ENCODE measurements around the gene IL12A. TPM values are rescaled to one million over a fixed set of nuclear protein-coding genes. Genes with fewer than 3 reads are reported as not detected.

IL12A gene
- total and polyA plus RNA-seq, 10 of the 15 experiments (the other 5 are each of a cell fraction or from before 2014, with no cell fraction given), result 0.50 to 10.9 (median 3.5) TPM

GRCh38 chr3:160005004-160005403 is 16.4 kb downstream of the IL12A start:
- intact Hi-C loops (cut with micrococcal nuclease; ENCODE audit: unreplicated experiment), result loop anchor here (5.0 to 10.0 kb wide), 2 partner anchors 683 to 740 kb away; no protein-coding TSS in a partner anchor
- H3K36me3 ChIP-seq (ENCODE audit: control insufficient read depth in 2 of 2, insufficient read depth in 2 of 2, low read length in 1 of 2), result no peaks in the 10 kb centered on the region
- ChIA-PET CTCF (interaction anchor here (0.6 to 14.5 kb wide), 31 partner anchors 7 to 683 kb away, joined by 3 to 843 read pairs (median 7); partner anchors contain the start of gene IL12A), POLR2A (interaction anchor here (1.8 to 3.7 kb wide), 2 partner anchors 18 to 120 kb away, joined by 6 to 16 read pairs; no protein-coding TSS in a partner anchor), RAD21 (ENCODE audit: unreplicated experiment) (interaction anchor here (0.8 to 11.9 kb wide), 13 partner anchors 16 to 408 kb away, joined by 3 to 387 read pairs (median 7); partner anchors contain the start of gene IL12A), SMC1A (ENCODE audit: uncharacterized antibody, unreplicated experiment) (interaction anchor here (0.7 to 12.7 kb wide), 20 partner anchors 10 to 176 kb away, joined by 3 to 589 read pairs (median 6); partner anchors contain the start of gene IL12A)
- no peaks in the 10 kb centered on the region for H3K9me3 ChIP-seq (replicated peaks; ENCODE audit: control insufficient read depth, insufficient read depth, low read length)
- ATAC-seq (no peak), DNase-seq (ENCODE audit: low read depth, low spot score) (no peak), FAIRE-seq (no peak)
- BruUV-seq (replicated peaks), result no TSS peak
- no peak overlapping the region for H3K9ac ChIP-seq (ENCODE audit: control insufficient read depth, insufficient read depth, low read length)
- no peaks in the 10 kb centered on the region for H4K20me1 ChIP-seq (ENCODE audit: control insufficient read depth, insufficient read depth)
- H3K79me2 ChIP-seq (ENCODE audit: control insufficient read depth, insufficient read depth, low read length), result no peaks in the 10 kb centered on the region
- TF ChIP-seq SPI1 (IDR thresholded peaks at IDR 0.05; ENCODE audit: borderline replicate concordance, insufficient read depth, low read depth, low read length) (peak; percentile 15; the same call in 1 of the 2 replicates), BMI1 (IDR thresholded peaks at IDR 0.05; ENCODE audit: borderline replicate concordance) (no peak)
- in situ Hi-C loops (cut with MboI), result no loop called here
- H3K4me3 ChIP-seq, result no peak overlapping the region
- H3K27me3 ChIP-seq (replicated peaks in 1 of 2; ENCODE audit: control insufficient read depth in 2 of 2, insufficient read depth in 2 of 2, low read length in 1 of 2), result no peaks in the 10 kb centered on the region
- H3K4me1 ChIP-seq (ENCODE audit: control insufficient read depth, insufficient read depth, low read length), result peaks cover 20% of the 10 kb centered on the region
- no peak overlapping the region for H3K27ac ChIP-seq (ENCODE audit: control insufficient read depth, insufficient read depth)
- H2AFZ ChIP-seq (ENCODE audit: control insufficient read depth, low read depth, low read length), result peak overlapping the region; percentile 12; the same call in 1 of the 2 replicates
- no peak overlapping the region for H3K4me2 ChIP-seq (ENCODE audit: control insufficient read depth, insufficient read depth)

DNA sequence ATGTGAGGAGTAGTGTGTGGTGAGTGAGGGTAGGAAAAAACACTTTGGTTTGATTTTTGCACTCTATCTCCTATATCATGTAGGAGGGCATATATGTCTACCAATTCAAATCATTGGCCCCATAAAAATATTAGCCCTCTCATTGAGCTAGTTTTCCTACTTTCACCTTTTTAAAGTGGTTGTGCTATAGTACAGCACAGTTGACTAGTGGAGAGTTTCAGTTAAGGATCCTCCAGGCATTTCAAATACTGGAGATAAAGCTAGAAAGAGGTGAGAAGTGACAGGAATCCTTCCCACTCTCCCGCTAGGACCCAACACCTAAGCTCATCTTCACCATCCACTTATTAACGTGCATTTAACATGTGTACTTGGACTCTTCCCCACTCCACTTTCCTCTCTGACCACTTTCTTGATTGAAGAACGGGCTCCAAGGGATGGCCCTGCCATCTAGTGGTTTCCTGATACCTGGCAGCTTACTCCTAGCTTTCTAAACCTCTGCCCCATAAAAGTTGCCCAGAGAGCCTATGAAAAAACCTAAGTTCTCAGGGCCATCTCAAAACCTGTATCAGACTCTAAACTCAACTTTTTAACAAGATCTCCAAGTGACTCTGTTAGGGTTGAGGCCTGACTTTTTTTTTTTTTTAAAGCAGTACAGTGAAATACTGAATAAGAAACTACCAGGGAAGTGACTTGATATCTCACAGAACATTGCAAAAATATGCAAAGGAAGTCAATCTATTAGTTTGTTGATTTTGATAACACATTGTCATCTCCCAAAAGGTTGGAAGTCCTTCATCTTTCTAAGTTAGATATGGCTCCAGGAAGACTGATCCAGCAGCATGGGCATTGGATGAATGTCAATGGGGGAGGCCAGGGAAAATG is 17.9 kb downstream of the IL12A start:
- DNase-seq (ENCODE audit: low read depth, low spot score) (no peak), ATAC-seq (peak; percentile 64), FAIRE-seq (peak; percentile 54)
- Histone ChIP-seq H4K20me1 (ENCODE audit: control insufficient read depth, insufficient read depth) (no peaks in the 10 kb centered on the region), H2AFZ (ENCODE audit: control insufficient read depth, low read depth, low read length) (peak overlapping the region; percentile 25), H3K27ac (ENCODE audit: control insufficient read depth, insufficient read depth) (no peak overlapping the region), H3K9me3 (replicated peaks; ENCODE audit: control insufficient read depth, insufficient read depth, low read length) (no peaks in the 10 kb centered on the region), H3K4me2 (ENCODE audit: control insufficient read depth, insufficient read depth) (no peak overlapping the region), H3K4me1 (ENCODE audit: control insufficient read depth, insufficient read depth, low read length) (peaks cover 33% of the 10 kb centered on the region), H3K4me3 (no peak overlapping the region), H3K27me3 (replicated peaks in 1 of 2; ENCODE audit: control insufficient read depth in 2 of 2, insufficient read depth in 2 of 2, low read length in 1 of 2) (no peaks in the 10 kb centered on the region), H3K79me2 (ENCODE audit: control insufficient read depth, insufficient read depth, low read length) (no peaks in the 10 kb centered on the region), H3K9ac (ENCODE audit: control insufficient read depth, insufficient read depth, low read length) (no peak overlapping the region), H3K36me3 (ENCODE audit: control insufficient read depth in 2 of 2, insufficient read depth in 2 of 2, low read length in 1 of 2) (no peaks in the 10 kb centered on the region)
- POLR2A ChIA-PET, result interaction anchor here (0.6 to 3.7 kb wide), 5 partner anchors 10 to 122 kb away, joined by 3 to 16 read pairs (median 4); partner anchors contain the start of gene IL12A
- CTCF ChIA-PET, result interaction anchor here (0.5 to 14.5 kb wide), 44 partner anchors 8 to 1279 kb away, joined by 3 to 843 read pairs (median 5); partner anchors contain the start of gene IL12A
- no TSS peak for BruUV-seq (replicated peaks)
- in situ Hi-C loops (cut with MboI) (no loop called here), intact Hi-C loops (cut with micrococcal nuclease; ENCODE audit: unreplicated experiment) (loop anchor here (1.0 to 10.0 kb wide), 5 partner anchors 18 to 742 kb away; partner anchors contain the start of gene IL12A)
- RAD21 ChIA-PET (ENCODE audit: unreplicated experiment), result interaction anchor here (0.9 to 11.9 kb wide), 20 partner anchors 9 to 407 kb away, joined by 3 to 387 read pairs (median 5); partner anchors contain the start of genes IL12A and SCHIP1
- SMC1A ChIA-PET (ENCODE audit: uncharacterized antibody, unreplicated experiment), result interaction anchor here (0.7 to 12.7 kb wide), 31 partner anchors 10 to 409 kb away, joined by 3 to 589 read pairs (median 4); partner anchors contain the start of gene IL12A
- 6% methylated on average over 3 of the region's 3 CpGs for WGBS (ENCODE audit: insufficient coverage, insufficient replicate concordance, low lambda C conversion rate, missing lambda C conversion rate)
- TF ChIP-seq SRF (IDR thresholded peaks at IDR 0.05; ENCODE audit: low read depth in 2 of 2, low read length in 2 of 2), result no peak
- TF ChIP-seq SPI1 (IDR thresholded peaks at IDR 0.05; ENCODE audit: borderline replicate concordance, insufficient read depth, low read depth, low read length), result no peak
- no peak for TF ChIP-seq SMAD1 (IDR thresholded peaks at IDR 0.05; ENCODE audit: low read depth, partially characterized antibody)
- peak; percentile 92 for TF ChIP-seq SMC3 (IDR thresholded peaks at IDR 0.05; ENCODE audit: borderline replicate concordance, low read length)
- TF ChIP-seq, protein P1, sequence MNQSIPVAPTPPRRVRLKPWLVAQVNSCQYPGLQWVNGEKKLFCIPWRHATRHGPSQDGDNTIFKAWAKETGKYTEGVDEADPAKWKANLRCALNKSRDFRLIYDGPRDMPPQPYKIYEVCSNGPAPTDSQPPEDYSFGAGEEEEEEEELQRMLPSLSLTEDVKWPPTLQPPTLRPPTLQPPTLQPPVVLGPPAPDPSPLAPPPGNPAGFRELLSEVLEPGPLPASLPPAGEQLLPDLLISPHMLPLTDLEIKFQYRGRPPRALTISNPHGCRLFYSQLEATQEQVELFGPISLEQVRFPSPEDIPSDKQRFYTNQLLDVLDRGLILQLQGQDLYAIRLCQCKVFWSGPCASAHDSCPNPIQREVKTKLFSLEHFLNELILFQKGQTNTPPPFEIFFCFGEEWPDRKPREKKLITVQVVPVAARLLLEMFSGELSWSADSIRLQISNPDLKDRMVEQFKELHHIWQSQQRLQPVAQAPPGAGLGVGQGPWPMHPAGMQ (IDR thresholded peaks at IDR 0.05; ENCODE audit: borderline replicate concordance), result no peak
- no peak for TF ChIP-seq SP1 (IDR thresholded peaks at IDR 0.05; ENCODE audit: low read depth, low read length)
- TF ChIP-seq CHD2 (IDR thresholded peaks at IDR 0.05; ENCODE audit: borderline replicate concordance, low read depth, low read length), result no peak
- no peak for TF ChIP-seq EGR1 (IDR thresholded peaks at IDR 0.05; ENCODE audit: borderline replicate concordance in 1 of 2, low read depth in 2 of 2, low read length in 2 of 2)
- TF ChIP-seq RBBP5 (conservative IDR thresholded peaks at IDR 0.05), result no peak
- no peak for TF ChIP-seq HCFC1 (IDR thresholded peaks at IDR 0.05; ENCODE audit: low read length)
- no peak for TF ChIP-seq LARP7 (IDR thresholded peaks at IDR 0.05)
- TF ChIP-seq SMAD5 (IDR thresholded peaks at IDR 0.05; ENCODE audit: low read depth), result no peak
